ENCODE data around the gene HEMGN. TPM values are rescaled to one million over a fixed set of nuclear protein-coding genes. Genes with fewer than 3 reads are reported as not detected.

HEMGN gene
- total RNA-seq, 2 donors from 2014 or later = 0.31 to 0.63 TPM

- no peak overlapping the region for H3K4me3 ChIP-seq
- DNase-seq (ENCODE audit: low spot score) = no peak
- no peak for TF ChIP-seq CTCF (IDR thresholded peaks at IDR 0.05)
- H3K27me3 ChIP-seq = no peaks in the 10 kb centered on the region
- H3K36me3 ChIP-seq = peaks cover 15% of the 10 kb centered on the region
- H3K4me1 ChIP-seq = peaks cover 0 to 16% of the 10 kb centered on the region in 2 donors
- no peaks in the 10 kb centered on the region for H3K9me3 ChIP-seq
- no peak overlapping the region for H3K27ac ChIP-seq
Observed at GRCh38 chr9:97918611-97919010, 19.4 kb downstream of the HEMGN start.

GRCh38 chr9:97911970-97912369 lies 26.0 kb downstream of the HEMGN start:
- Histone ChIP-seq H3K27me3 (no peaks in the 10 kb centered on the region), H3K9me3 (no peaks in the 10 kb centered on the region), H3K27ac (no peak overlapping the region), H3K36me3 (peaks cover 75% of the 10 kb centered on the region), H3K4me3 (no peak overlapping the region), H3K4me1 (peaks cover 0 to 9% of the 10 kb centered on the region in 2 donors)
- no peak for DNase-seq (ENCODE audit: low spot score)
- TF ChIP-seq CTCF (IDR thresholded peaks at IDR 0.05) = no peak

- Histone ChIP-seq H3K27me3 (no peaks in the 10 kb centered on the region), H3K27ac (no peak overlapping the region), H3K9me3 (no peaks in the 10 kb centered on the region), H3K4me1 (peaks cover 0 to 12% of the 10 kb centered on the region in 2 donors), H3K4me3 (no peak overlapping the region), H3K36me3 (peaks cover 75% of the 10 kb centered on the region)
- DNase-seq (ENCODE audit: low spot score) = no peak
- TF ChIP-seq CTCF (IDR thresholded peaks at IDR 0.05) = no peak
Observed at GRCh38 chr9:97911528-97911927, 26.4 kb downstream of the HEMGN start.

DNA sequence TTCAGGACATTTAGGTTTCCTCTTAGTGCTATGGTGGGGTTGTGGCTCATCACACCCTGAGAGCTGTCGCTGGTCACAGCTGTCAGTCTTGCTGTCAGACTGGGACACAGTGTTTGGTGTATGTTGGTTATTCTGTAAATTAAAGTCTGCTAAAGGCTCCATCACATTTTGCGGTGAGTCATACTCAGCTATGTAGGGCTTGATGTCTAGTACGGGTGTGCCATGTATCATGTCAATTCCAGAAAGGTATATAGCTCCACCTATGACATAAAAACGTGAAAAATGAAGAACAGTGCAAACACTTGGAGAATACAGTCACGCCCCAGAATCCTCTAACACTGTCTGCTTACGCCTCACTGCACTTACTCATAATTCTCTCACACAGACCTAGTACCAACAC lies 27.6 kb downstream of the HEMGN start:
- peaks cover 68% of the 10 kb centered on the region for H3K36me3 ChIP-seq
- no peak overlapping the region for H3K4me3 ChIP-seq
- no peak for TF ChIP-seq CTCF (IDR thresholded peaks at IDR 0.05)
- DNase-seq (ENCODE audit: low spot score) = no peak
- H3K27ac ChIP-seq = no peak overlapping the region
- peaks cover 0 to 20% of the 10 kb centered on the region in 2 donors for H3K4me1 ChIP-seq
- H3K9me3 ChIP-seq = no peaks in the 10 kb centered on the region
- no peaks in the 10 kb centered on the region for H3K27me3 ChIP-seq

DNA sequence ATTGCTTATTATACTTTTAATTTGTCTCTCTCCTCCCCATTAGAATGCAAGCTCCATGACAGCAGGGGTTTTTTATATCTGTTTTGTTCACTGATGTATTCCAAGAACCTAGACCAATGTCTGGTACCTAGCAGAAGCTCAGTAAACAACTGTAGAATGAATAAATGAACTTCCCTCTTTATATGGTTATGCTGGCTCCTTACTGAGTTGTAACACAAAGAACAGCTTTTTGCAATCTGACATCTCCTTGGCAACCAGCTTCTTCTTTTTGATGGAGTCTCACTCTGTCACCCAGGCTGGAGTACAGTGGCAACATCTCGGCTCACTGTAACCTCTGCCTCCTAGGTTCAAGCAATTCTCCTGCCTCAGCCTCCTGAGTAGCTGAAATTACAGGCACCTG lies 29.3 kb downstream of the HEMGN start:
- no peak for TF ChIP-seq CTCF (IDR thresholded peaks at IDR 0.05)
- Histone ChIP-seq H3K9me3 (no peaks in the 10 kb centered on the region), H3K4me1 (peaks cover 0 to 20% of the 10 kb centered on the region in 2 donors), H3K36me3 (peaks cover 67% of the 10 kb centered on the region), H3K27ac (no peak overlapping the region), H3K27me3 (no peaks in the 10 kb centered on the region), H3K4me3 (no peak overlapping the region)
- DNase-seq (ENCODE audit: low spot score) = no peak

- DNase-seq (ENCODE audit: low spot score) = no peak
- TF ChIP-seq CTCF (IDR thresholded peaks at IDR 0.05) = no peak
- Histone ChIP-seq H3K4me1 (peaks cover 0 to 20% of the 10 kb centered on the region in 2 donors), H3K9me3 (no peaks in the 10 kb centered on the region), H3K36me3 (peaks cover 57% of the 10 kb centered on the region), H3K4me3 (no peak overlapping the region), H3K27me3 (no peaks in the 10 kb centered on the region), H3K27ac (no peak overlapping the region)
Observed at GRCh38 chr9:97907632-97908031, 30.3 kb downstream of the HEMGN start.

Measured in right atrium auricular region (tissue), 2 donors.